OCI-M2 (cell line): ENCODE measurements around the gene PANX3.
"Not testable (repeated sequence)": the region's sequence is repeated elsewhere in the genome, so short reads cannot be mapped to it uniquely, and the experiment has no call there.

Experiments used
- DNase-seq: peaks from one replicate; lab custom pipeline; 2025; ENCODE audit not compliant: unreplicated experiment; lab: John Stamatoyannopoulos, UW

PANX3 gene

GRCh38 chr11:124611064-124611463, at the start of gene PANX3:
Gene PANX3 (plus strand): TSS chr11:124611428. CDS start chr11:124611557, 129 bp downstream.
- no peak for DNase-seq

GRCh38 chr11:124569697-124570096, 41.5 kb upstream of the PANX3 start, which contains the start of gene OR8A1:
Gene OR8A1 (plus strand): TSS chr11:124569997. CDS start chr11:124570120, 123 bp downstream.
- DNase-seq, result no peak

- no peak for DNase-seq
Measured at GRCh38 chr11:124570160-124570559, 41.1 kb upstream of the PANX3 start.

GRCh38 chr11:124577716-124578427, 33.4 kb upstream of the PANX3 start:
- no peak for DNase-seq

GRCh38 chr11:124578761-124579160, 32.5 kb upstream of the PANX3 start:
- DNase-seq, result no peak

- DNase-seq, result no peak
Measured at GRCh38 chr11:124581817-124582216, 29.4 kb upstream of the PANX3 start.

- DNase-seq, result no peak
Measured at GRCh38 chr11:124582565-124582964, 28.7 kb upstream of the PANX3 start.

GRCh38 chr11:124583781-124584180, 27.4 kb upstream of the PANX3 start:
- DNase-seq, result no peak

GRCh38 chr11:124584681-124585372, 26.4 kb upstream of the PANX3 start:
- DNase-seq, result no peak

- DNase-seq, result no peak
Measured at GRCh38 chr11:124586238-124586860, 24.9 kb upstream of the PANX3 start.

- no peak for DNase-seq
Measured at GRCh38 chr11:124591430-124591829, 19.8 kb upstream of the PANX3 start.

- no peak for DNase-seq
Measured at GRCh38 chr11:124592627-124593026, 18.6 kb upstream of the PANX3 start.

- no peak for DNase-seq
Measured at GRCh38 chr11:124595302-124595701, 15.9 kb upstream of the PANX3 start.

GRCh38 chr11:124597626-124598025, 13.6 kb upstream of the PANX3 start:
- no peak for DNase-seq

- no peak for DNase-seq
Measured at GRCh38 chr11:124600621-124601320, 10.5 kb upstream of the PANX3 start.

GRCh38 chr11:124602193-124602592, 9.0 kb upstream of the PANX3 start:
- no peak for DNase-seq

- DNase-seq, result not testable (repeated sequence)
Measured at GRCh38 chr11:124602723-124603122, 8.5 kb upstream of the PANX3 start.

GRCh38 chr11:124605719-124606118, 5.5 kb upstream of the PANX3 start:
- no peak for DNase-seq

GRCh38 chr11:124608147-124608546, 3.1 kb upstream of the PANX3 start:
- DNase-seq, result no peak

GRCh38 chr11:124610295-124610694, 933 bp upstream of the PANX3 start:
- DNase-seq, result no peak

- no peak for DNase-seq
Measured at GRCh38 chr11:124612045-124612444, 817 bp downstream of the PANX3 start.
